Activated CD4-positive, alpha-beta T cell treated with anti-CD3 and anti-CD28 coated beads for 36 hours (primary cell): ENCODE data around the gene FAS. TPM values are rescaled to one million over a fixed set of nuclear protein-coding genes. Genes with fewer than 3 reads are reported as not detected.

Experiments
- ATAC-seq: fragments of 200-7000 bp; cut with Tn5 transposase; one replicate; pipeline ENCODE4 v1.10.0; 2021; ENCODE audit warnings: mild to moderate bottlenecking, moderate library complexity
- CTCF ChIA-PET: fragments of 350-600 bp; sonication (Branson Sonifier 250); formaldehyde crosslinking; loops from one replicate; lab custom pipeline; 2021; ENCODE audit warnings: antibody characterized with exemption; lab: Charles Lee
- POLR2A ChIA-PET: fragments of 350-600 bp; sonication (Branson Sonifier 250); formaldehyde crosslinking; loops from one replicate; lab custom pipeline; 2021; ENCODE audit warnings: antibody characterized with exemption, inconsistent platforms; lab: Charles Lee
- DNase-seq: peaks from one replicate; pipeline ENCODE4 v3.0.0-alpha.2; 2020
- H3K27ac Mint-ChIP-seq: one replicate; pipeline ENCODE4 v1.8.0; 2021; ENCODE audit warnings: mixed read lengths
- H3K27me3 Mint-ChIP-seq: one replicate; pipeline ENCODE4 v1.8.0; 2021; ENCODE audit warnings: mixed read lengths
- H3K36me3 Mint-ChIP-seq: one replicate; pipeline ENCODE4 v1.8.0; 2021; ENCODE audit warnings: low read depth, mixed read lengths
- H3K4me1 Mint-ChIP-seq: one replicate; pipeline ENCODE4 v1.8.0; 2021; ENCODE audit warnings: mixed read lengths
- H3K4me3 Mint-ChIP-seq: one replicate; pipeline ENCODE4 v1.8.0; 2021; ENCODE audit warnings: mild to moderate bottlenecking, moderate library complexity, mixed read lengths
- H3K9me3 Mint-ChIP-seq: one replicate; pipeline ENCODE4 v1.8.0; 2021; ENCODE audit warnings: low read depth, mixed read lengths
- intact Hi-C, 2 experiments: fragments of 100-400 bp; cut with DNase I in 1 of 2; cut with micrococcal nuclease in 1 of 2; formaldehyde crosslinking; loops; one replicate each; pipeline versions ENCODE4 v1.14.2 to v1.15.1; 2022 to 2024; cut with DNase I, micrococcal nuclease
- total RNA-seq, 2 experiments: library from RNA; stranded (reverse); gene quantifications; one replicate each; pipeline ENCODE4 v1.2.3, GENCODE V29; 2021

Gene FAS
- total RNA-seq, 2 experiments from 2014 or later = 34.1 to 34.9 TPM

DNA sequence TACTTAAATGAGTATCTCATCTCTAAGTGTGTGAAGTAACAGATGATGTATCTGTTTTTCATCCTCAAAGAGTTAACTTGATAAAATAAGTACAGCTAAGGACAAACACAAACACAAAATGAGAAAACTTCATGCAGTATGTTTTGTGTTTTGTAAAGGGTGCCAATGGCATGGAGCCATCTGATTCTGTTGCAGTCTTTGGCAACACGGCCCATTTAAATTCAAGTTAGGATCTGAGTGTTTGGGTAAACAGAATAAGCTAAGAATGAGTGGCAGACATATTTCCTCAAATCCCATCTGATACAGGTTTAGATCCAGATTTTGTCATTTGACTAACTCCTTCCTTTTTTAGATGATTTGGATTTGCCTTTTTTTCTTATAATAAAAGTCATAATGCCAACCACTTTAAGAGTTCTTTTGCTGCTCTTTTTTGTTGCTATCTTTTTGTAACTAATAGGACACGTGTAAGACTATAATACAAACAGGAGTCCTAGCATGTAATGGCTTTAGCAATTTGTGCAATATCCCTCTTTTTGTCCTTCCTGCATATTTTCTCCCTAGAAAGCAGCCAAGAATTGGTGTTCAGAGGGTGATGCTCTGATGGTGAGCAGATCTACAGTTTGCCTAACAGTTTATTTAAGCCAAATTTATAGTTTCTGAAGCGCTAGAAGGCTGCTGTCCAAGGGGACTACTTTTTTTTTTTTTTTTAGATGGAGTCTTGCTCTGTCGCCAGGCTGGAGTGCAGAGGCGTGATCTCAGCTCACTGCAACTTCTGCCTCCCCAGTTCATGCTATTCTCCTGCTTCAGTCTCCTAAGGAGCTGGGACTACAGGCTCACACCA, 19.2 kb upstream of the FAS start:
- Mint-ChIP-seq H3K27ac (no peak overlapping the region), H3K4me3 (no peak overlapping the region), H3K4me1 (peaks cover 14% of the 10 kb centered on the region), H3K9me3 (no peaks in the 10 kb centered on the region), H3K36me3 (no peaks in the 10 kb centered on the region), H3K27me3 (no peaks in the 10 kb centered on the region)
- CTCF ChIA-PET = interaction anchor here (0.8 to 3.3 kb wide), 3 partner anchors 8 to 246 kb away, joined by 3 to 14 read pairs (median 3); no protein-coding TSS in a partner anchor
- ATAC-seq = no peak
- DNase-seq = no peak
- intact Hi-C loops = no loop called here
- POLR2A ChIA-PET = no interaction called here

DNA sequence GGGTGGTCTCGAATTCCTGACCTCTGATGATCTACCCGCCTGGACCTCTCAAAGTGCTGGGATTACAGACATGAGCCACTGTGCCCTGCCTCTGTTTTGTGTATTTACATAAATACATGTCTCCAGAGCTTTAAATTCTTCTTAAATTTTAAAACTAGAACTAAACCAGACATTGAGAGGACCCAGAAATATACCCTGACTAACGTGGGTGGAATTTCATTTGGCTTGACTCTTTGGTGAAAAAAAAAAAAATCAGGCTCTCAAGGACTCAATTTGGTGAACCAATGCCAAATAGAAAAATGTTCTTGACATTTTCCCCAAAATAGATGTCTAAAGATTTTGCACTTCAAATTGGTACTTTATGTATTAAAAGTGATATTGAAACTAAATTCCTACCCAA, 16.6 kb upstream of the FAS start:
- no peak for DNase-seq
- no peak for ATAC-seq
- Mint-ChIP-seq H3K9me3 (no peaks in the 10 kb centered on the region), H3K4me3 (no peak overlapping the region), H3K27me3 (no peaks in the 10 kb centered on the region), H3K36me3 (no peaks in the 10 kb centered on the region), H3K27ac (no peak overlapping the region), H3K4me1 (peaks cover 14% of the 10 kb centered on the region)
- ChIA-PET CTCF (interaction anchor here (1.9 to 3.3 kb wide), 2 partner anchors 11 to 56 kb away, joined by 6 to 14 read pairs; no protein-coding TSS in a partner anchor), POLR2A (no interaction called here)
- intact Hi-C loops = loop anchor here in 1 of 2 experiments (2.0 kb wide), 1 partner anchor 17 kb away; the partner anchor contains the start of gene FAS

DNA sequence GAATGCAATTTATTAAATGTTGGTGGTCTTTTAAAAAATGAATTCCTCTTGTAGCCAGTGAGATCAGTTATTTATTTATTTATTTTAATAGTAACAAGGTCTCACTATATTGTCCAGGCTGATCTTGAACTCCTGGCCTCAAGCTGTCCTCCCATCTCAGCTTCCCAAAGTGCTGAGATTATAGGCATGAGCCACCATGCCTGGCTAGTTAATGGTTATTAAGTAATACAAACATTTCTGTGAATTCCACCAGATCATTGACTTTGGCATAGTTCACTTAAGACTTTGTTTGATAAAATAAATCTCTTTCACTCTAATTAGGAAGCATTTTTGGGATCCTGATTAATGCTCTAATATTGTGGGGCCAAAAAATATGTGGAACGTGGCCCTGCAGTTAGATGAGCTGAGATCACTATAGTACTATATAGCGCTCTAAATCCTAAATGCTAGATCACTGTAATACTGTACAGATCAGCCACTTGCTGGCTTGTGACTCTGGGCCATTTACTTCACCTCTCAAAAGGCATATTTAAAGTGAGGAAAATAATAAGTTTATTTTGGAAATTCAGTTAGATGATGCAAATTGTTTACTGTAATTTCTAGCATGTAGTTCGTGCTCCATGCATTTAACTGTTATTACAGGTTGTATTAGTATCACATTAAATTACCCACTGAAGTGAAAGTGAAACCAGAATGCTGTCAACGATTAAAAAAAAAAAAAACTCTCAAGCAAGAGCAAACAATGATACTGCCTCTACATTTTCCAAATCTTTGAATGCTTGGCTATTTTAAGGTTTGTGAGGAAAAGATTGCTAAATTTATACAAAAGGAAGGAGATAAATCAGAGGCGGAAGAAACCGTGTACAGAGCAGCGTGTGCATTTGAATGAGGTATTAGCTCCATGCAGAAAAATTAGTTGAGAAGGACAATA, 15.9 kb upstream of the FAS start:
- ATAC-seq (peak; percentile 71), DNase-seq (no peak)
- Mint-ChIP-seq H3K36me3 (no peaks in the 10 kb centered on the region), H3K27ac (peak overlapping the region; percentile 96), H3K27me3 (no peaks in the 10 kb centered on the region), H3K4me1 (peaks cover 16% of the 10 kb centered on the region), H3K9me3 (no peaks in the 10 kb centered on the region), H3K4me3 (peak overlapping the region; percentile 80)
- ChIA-PET POLR2A (no interaction called here), CTCF (interaction anchor here (1.0 to 1.9 kb wide), 4 partner anchors 14 to 55 kb away, joined by 3 to 6 read pairs (median 4); partner anchors contain the start of gene FAS)
- intact Hi-C loops = loop anchor here (1.0 to 2.0 kb wide), 2 partner anchors 16 kb away; partner anchors contain the start of gene FAS (in 2 of the 2)

DNA sequence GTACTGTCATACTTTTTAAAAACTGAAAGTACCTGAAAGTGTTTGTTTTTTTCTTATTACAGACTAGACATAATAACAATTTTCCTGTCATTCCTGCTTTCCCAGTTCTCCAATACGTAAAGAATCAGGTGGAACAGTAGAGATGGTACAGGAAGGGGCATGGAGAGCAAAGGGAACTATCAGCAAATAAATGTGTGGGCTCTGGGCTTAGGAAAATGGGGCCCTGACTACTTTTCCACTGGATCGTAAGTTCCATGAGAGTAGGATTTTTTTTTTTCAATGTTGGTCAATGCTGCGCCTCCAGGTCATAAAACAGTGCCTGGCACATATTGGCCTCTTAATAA, 15.2 kb upstream of the FAS start:
- CTCF ChIA-PET = interaction anchor here (1.0 to 1.9 kb wide), 5 partner anchors 12 to 54 kb away, joined by 3 to 9 read pairs (median 4); partner anchors contain the start of gene FAS
- H3K36me3 Mint-ChIP-seq = no peaks in the 10 kb centered on the region
- intact Hi-C loops = loop anchor here (1.0 to 2.0 kb wide), 2 partner anchors 15 kb away; partner anchors contain the start of gene FAS (in 2 of the 2)
- H3K4me3 Mint-ChIP-seq = peak overlapping the region; percentile 80
- DNase-seq = no peak
- H3K27me3 Mint-ChIP-seq = no peaks in the 10 kb centered on the region
- H3K4me1 Mint-ChIP-seq = peaks cover 16% of the 10 kb centered on the region
- H3K9me3 Mint-ChIP-seq = no peaks in the 10 kb centered on the region
- ATAC-seq = no peak
- H3K27ac Mint-ChIP-seq = peak overlapping the region; percentile 96
- POLR2A ChIA-PET = no interaction called here

DNA sequence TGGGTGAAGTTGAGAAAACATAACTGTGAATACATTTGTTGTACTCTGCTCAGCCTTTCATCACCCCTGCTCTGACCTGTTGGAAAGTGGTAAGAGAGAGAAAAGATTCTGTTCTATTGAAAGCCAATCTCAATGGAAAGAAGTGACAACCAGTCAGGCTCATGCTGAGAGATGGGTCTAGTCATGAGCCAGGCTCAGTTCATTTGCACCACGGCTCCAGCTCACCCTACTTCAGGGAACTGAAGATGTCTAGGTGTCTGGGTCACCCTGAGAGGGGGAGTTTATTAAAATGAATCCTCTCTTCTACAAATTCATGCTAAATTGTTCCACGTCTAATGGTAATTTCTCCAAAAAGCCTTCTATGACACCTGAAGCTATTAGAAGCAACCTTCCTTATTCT, 12.1 kb upstream of the FAS start:
- ATAC-seq = peak; percentile 47
- peaks cover 21% of the 10 kb centered on the region for H3K4me1 Mint-ChIP-seq
- POLR2A ChIA-PET = no interaction called here
- CTCF ChIA-PET = interaction anchor here (1.2 to 1.6 kb wide), 3 partner anchors 9 to 239 kb away, joined by 4 to 8 read pairs (median 4); no protein-coding TSS in a partner anchor
- no peak overlapping the region for H3K4me3 Mint-ChIP-seq
- H3K9me3 Mint-ChIP-seq = no peaks in the 10 kb centered on the region
- intact Hi-C loops = no loop called here
- DNase-seq = peak; percentile 20
- no peak overlapping the region for H3K27ac Mint-ChIP-seq
- no peaks in the 10 kb centered on the region for H3K36me3 Mint-ChIP-seq
- no peaks in the 10 kb centered on the region for H3K27me3 Mint-ChIP-seq

DNA sequence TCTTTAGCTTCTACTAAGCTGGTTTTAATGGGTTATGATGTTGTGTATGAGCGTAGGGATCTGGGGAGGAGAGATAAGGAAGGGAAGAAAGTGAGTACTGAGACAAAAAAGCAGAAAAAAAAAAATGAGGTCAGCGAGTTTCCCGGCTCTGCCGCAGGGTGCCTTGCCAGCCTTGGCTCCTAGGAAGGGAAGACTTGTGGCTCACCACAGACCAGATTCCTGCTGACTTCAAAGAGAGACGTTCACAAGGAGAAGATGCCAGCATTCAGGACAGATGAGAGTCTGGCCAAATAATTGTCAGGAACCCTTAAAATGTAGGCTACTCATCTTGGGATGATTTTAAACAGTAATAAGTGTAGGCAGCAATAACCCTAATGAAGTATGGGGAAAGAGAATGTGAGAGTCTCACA, 11.4 kb upstream of the FAS start:
- no peak overlapping the region for H3K27ac Mint-ChIP-seq
- ChIA-PET CTCF (interaction anchor here (1.2 to 1.6 kb wide), 3 partner anchors 8 to 238 kb away, joined by 4 to 8 read pairs (median 4); no protein-coding TSS in a partner anchor), POLR2A (no interaction called here)
- H3K4me1 Mint-ChIP-seq = peaks cover 24% of the 10 kb centered on the region
- H3K4me3 Mint-ChIP-seq = no peak overlapping the region
- intact Hi-C loops = no loop called here
- ATAC-seq = no peak
- H3K36me3 Mint-ChIP-seq = no peaks in the 10 kb centered on the region
- H3K27me3 Mint-ChIP-seq = no peaks in the 10 kb centered on the region
- no peak for DNase-seq
- no peaks in the 10 kb centered on the region for H3K9me3 Mint-ChIP-seq

DNA sequence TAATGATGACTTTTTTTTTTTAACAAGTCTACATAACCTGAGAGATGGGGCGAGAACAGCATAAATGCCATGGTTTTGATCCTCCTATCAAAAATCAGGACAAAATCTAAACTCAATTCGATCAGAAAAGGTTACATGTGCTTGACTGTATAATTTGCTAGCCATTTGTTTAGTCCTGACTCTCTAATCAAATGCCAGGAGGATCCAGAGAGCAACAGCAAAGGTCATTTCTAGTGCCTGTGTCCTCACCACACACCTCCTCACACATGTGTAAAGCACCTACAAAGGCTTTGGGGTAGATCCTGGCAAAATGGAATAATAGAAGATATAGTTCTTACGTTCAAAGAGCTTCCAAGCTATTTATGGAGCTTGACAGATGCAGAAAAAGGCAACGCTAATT, 11.0 kb upstream of the FAS start:
- ChIA-PET POLR2A (no interaction called here), CTCF (no interaction called here)
- Mint-ChIP-seq H3K4me1 (peaks cover 24% of the 10 kb centered on the region), H3K9me3 (no peaks in the 10 kb centered on the region), H3K4me3 (no peak overlapping the region), H3K36me3 (no peaks in the 10 kb centered on the region), H3K27me3 (no peaks in the 10 kb centered on the region), H3K27ac (no peak overlapping the region)
- no peak for ATAC-seq
- DNase-seq = no peak
- intact Hi-C loops = no loop called here

DNA sequence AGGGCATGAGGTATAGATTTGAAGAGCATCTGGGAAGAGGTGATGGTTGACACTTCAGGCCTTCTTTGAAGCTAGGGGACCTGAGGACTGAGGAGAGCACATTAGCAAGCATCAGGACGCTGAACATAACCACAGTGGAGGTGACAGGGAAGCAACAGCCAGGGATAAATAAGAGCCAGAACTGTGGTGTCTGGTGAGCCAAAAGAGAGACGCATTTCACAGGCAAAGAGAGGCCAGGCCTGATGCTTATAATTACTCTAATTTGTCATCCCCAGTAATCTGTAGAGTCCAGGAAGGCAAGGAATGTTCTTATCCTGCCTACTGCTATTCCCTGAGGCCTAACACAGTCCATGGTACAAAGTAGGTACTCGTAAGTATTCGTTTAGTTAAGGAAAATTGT, 10.4 kb upstream of the FAS start:
- ATAC-seq (no peak), DNase-seq (no peak)
- H3K27me3 Mint-ChIP-seq = no peaks in the 10 kb centered on the region
- no peak overlapping the region for H3K27ac Mint-ChIP-seq
- ChIA-PET CTCF (interaction anchor here (0.8 kb wide), 1 partner anchor 70 kb away, joined by 3 read pairs; no protein-coding TSS in a partner anchor), POLR2A (no interaction called here)
- no peaks in the 10 kb centered on the region for H3K9me3 Mint-ChIP-seq
- H3K4me3 Mint-ChIP-seq = no peak overlapping the region
- H3K4me1 Mint-ChIP-seq = peaks cover 20% of the 10 kb centered on the region
- intact Hi-C loops = no loop called here
- no peaks in the 10 kb centered on the region for H3K36me3 Mint-ChIP-seq

DNA sequence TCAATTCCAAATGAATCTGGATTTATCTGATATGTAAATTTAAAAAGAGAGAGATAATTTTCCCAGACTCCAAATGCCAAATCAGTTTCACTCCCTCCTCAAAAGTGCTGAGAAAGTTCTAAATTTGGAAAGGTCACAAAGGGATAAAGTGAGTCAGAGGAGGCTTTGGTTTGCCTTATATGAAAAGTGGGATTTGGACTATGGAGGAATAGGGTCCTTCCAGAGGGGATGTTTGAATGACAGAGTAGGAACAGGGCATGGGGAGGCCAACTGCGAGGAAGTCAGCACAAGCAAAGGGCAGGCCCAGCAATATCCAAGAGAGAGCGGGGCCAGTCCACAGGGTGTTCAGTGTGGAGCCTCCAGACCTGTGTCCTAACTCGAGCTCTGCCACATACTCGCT, 9.8 kb upstream of the FAS start:
- no peak overlapping the region for H3K4me3 Mint-ChIP-seq
- intact Hi-C loops = no loop called here
- no peaks in the 10 kb centered on the region for H3K27me3 Mint-ChIP-seq
- DNase-seq (no peak), ATAC-seq (no peak)
- CTCF ChIA-PET = interaction anchor here (0.8 to 1.4 kb wide), 2 partner anchors 70 to 237 kb away, joined by 3 to 6 read pairs; no protein-coding TSS in a partner anchor
- H3K4me1 Mint-ChIP-seq = peaks cover 18% of the 10 kb centered on the region
- H3K36me3 Mint-ChIP-seq = no peaks in the 10 kb centered on the region
- no peaks in the 10 kb centered on the region for H3K9me3 Mint-ChIP-seq
- POLR2A ChIA-PET = no interaction called here
- no peak overlapping the region for H3K27ac Mint-ChIP-seq

DNA sequence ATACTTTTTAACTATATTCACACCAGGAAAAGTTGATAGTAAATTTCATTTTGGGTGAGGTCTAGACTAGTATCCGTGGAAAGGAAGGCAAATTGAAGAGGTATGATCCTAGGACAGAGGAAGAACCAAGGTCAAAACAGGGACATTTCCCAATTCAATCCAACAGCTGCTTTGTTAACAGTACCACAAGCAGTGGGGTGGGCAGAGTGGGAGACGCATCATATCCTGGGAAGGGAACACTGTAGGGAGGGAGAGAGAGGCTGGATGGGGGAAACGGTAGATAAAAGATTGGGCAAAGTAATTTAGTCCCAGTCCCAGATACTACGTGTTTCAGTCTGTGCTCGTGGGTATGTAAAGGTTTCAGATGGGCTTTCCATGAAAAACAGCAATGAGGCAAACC, 9.2 kb upstream of the FAS start:
- ChIA-PET CTCF (interaction anchor here (1.4 kb wide), 1 partner anchor 236 kb away, joined by 6 read pairs; no protein-coding TSS in a partner anchor), POLR2A (no interaction called here)
- Mint-ChIP-seq H3K27me3 (no peaks in the 10 kb centered on the region), H3K36me3 (peaks cover 4% of the 10 kb centered on the region), H3K27ac (no peak overlapping the region), H3K4me1 (peaks cover 22% of the 10 kb centered on the region), H3K9me3 (peaks cover 5% of the 10 kb centered on the region), H3K4me3 (no peak overlapping the region)
- DNase-seq (no peak), ATAC-seq (no peak)
- intact Hi-C loops = no loop called here

DNA sequence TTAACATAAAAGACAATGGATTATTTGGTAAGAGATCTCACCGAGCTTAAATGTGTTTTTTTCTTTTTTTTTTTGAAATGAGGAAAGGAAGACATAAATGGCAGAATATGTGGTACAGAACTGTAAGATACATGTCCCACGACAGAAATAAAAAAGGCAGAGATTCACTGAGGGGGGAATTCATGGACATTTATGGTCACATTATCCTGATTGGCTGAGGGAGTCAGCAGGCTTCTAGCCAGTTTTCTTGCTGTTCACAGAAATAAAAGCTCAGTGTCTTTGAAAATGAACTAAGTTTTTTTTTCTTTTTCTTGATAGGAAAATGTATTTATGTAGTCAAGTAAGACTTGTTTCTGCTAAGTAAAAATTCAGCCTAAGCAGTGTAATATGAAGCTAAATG, 8.2 kb upstream of the FAS start:
- intact Hi-C loops = no loop called here
- CTCF ChIA-PET = interaction anchor here (0.6 to 1.7 kb wide), 5 partner anchors 12 to 267 kb away, joined by 3 to 6 read pairs (median 3); no protein-coding TSS in a partner anchor
- Mint-ChIP-seq H3K4me1 (peaks cover 26% of the 10 kb centered on the region), H3K36me3 (peaks cover 7% of the 10 kb centered on the region), H3K27me3 (no peaks in the 10 kb centered on the region), H3K9me3 (peaks cover 7% of the 10 kb centered on the region), H3K4me3 (no peak overlapping the region), H3K27ac (no peak overlapping the region)
- POLR2A ChIA-PET = no interaction called here
- ATAC-seq = no peak
- DNase-seq = no peak
